Measurements from ENCODE around the gene NEDD4L.

DNA sequence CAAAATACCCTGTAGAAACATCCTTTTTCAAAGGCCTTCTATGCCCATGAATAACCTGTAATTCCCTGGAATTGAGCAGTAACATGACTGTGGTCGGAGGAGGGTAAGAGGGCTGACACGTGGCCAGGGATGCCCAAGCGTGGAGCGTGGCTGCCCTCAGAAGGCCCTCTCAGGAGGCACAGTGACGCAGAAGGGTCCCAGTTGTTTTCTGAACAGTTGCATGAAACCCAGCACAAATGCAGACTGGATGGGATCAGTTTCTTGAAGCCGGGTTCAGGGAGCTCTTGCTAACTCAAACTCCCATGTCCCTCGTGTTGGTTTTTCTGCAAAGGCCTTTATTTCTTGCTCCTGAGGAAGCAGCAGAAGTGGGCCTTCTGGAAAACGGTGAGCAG lies 347.9 kb downstream of the NEDD4L start:
- no peak for TF ChIP-seq POU2F2 (IDR thresholded peaks at IDR 0.05; ENCODE audit: borderline replicate concordance, low read depth, low read length)
- TF ChIP-seq, protein P1, sequence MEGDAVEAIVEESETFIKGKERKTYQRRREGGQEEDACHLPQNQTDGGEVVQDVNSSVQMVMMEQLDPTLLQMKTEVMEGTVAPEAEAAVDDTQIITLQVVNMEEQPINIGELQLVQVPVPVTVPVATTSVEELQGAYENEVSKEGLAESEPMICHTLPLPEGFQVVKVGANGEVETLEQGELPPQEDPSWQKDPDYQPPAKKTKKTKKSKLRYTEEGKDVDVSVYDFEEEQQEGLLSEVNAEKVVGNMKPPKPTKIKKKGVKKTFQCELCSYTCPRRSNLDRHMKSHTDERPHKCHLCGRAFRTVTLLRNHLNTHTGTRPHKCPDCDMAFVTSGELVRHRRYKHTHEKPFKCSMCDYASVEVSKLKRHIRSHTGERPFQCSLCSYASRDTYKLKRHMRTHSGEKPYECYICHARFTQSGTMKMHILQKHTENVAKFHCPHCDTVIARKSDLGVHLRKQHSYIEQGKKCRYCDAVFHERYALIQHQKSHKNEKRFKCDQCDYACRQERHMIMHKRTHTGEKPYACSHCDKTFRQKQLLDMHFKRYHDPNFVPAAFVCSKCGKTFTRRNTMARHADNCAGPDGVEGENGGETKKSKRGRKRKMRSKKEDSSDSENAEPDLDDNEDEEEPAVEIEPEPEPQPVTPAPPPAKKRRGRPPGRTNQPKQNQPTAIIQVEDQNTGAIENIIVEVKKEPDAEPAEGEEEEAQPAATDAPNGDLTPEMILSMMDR (IDR thresholded peaks at IDR 0.05 in 2 of 3, conservative IDR thresholded peaks at IDR 0.05 in 1 of 3; ENCODE audit: control insufficient read depth in 2 of 3, extremely low read depth in 1 of 3, insufficient read depth in 1 of 3, low read depth in 3 of 3, low read length in 3 of 3), result no peak
- TF ChIP-seq ZNF217 (IDR thresholded peaks at IDR 0.05), result no peak
- TF ChIP-seq, protein P2, sequence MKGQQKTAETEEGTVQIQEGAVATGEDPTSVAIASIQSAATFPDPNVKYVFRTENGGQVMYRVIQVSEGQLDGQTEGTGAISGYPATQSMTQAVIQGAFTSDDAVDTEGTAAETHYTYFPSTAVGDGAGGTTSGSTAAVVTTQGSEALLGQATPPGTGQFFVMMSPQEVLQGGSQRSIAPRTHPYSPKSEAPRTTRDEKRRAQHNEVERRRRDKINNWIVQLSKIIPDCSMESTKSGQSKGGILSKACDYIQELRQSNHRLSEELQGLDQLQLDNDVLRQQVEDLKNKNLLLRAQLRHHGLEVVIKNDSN (IDR thresholded peaks at IDR 0.05; ENCODE audit: borderline replicate concordance, extremely low read length, insufficient read depth, low read depth, low read length), result no peak
- TF ChIP-seq, protein P3, sequence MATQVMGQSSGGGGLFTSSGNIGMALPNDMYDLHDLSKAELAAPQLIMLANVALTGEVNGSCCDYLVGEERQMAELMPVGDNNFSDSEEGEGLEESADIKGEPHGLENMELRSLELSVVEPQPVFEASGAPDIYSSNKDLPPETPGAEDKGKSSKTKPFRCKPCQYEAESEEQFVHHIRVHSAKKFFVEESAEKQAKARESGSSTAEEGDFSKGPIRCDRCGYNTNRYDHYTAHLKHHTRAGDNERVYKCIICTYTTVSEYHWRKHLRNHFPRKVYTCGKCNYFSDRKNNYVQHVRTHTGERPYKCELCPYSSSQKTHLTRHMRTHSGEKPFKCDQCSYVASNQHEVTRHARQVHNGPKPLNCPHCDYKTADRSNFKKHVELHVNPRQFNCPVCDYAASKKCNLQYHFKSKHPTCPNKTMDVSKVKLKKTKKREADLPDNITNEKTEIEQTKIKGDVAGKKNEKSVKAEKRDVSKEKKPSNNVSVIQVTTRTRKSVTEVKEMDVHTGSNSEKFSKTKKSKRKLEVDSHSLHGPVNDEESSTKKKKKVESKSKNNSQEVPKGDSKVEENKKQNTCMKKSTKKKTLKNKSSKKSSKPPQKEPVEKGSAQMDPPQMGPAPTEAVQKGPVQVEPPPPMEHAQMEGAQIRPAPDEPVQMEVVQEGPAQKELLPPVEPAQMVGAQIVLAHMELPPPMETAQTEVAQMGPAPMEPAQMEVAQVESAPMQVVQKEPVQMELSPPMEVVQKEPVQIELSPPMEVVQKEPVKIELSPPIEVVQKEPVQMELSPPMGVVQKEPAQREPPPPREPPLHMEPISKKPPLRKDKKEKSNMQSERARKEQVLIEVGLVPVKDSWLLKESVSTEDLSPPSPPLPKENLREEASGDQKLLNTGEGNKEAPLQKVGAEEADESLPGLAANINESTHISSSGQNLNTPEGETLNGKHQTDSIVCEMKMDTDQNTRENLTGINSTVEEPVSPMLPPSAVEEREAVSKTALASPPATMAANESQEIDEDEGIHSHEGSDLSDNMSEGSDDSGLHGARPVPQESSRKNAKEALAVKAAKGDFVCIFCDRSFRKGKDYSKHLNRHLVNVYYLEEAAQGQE (IDR thresholded peaks at IDR 0.05; ENCODE audit: low read depth, low read length), result no peak
- no peak for TF ChIP-seq JUNB (IDR thresholded peaks at IDR 0.05)
- TF ChIP-seq HDAC6 (IDR thresholded peaks at IDR 0.05; ENCODE audit: unreplicated experiment), result no peak
- TF ChIP-seq POLR2AphosphoS5 (IDR thresholded peaks at IDR 0.05; ENCODE audit: low read length), result no peak
